Fibroblast of peridontal ligament (primary cell): ENCODE results near the gene MST1.

Source experiments
- DNase-seq: peaks from one replicate; pipeline ENCODE4 v3.0.0-alpha.2; 2010; ENCODE audit errors: extremely low read depth

MST1 gene

DNA sequence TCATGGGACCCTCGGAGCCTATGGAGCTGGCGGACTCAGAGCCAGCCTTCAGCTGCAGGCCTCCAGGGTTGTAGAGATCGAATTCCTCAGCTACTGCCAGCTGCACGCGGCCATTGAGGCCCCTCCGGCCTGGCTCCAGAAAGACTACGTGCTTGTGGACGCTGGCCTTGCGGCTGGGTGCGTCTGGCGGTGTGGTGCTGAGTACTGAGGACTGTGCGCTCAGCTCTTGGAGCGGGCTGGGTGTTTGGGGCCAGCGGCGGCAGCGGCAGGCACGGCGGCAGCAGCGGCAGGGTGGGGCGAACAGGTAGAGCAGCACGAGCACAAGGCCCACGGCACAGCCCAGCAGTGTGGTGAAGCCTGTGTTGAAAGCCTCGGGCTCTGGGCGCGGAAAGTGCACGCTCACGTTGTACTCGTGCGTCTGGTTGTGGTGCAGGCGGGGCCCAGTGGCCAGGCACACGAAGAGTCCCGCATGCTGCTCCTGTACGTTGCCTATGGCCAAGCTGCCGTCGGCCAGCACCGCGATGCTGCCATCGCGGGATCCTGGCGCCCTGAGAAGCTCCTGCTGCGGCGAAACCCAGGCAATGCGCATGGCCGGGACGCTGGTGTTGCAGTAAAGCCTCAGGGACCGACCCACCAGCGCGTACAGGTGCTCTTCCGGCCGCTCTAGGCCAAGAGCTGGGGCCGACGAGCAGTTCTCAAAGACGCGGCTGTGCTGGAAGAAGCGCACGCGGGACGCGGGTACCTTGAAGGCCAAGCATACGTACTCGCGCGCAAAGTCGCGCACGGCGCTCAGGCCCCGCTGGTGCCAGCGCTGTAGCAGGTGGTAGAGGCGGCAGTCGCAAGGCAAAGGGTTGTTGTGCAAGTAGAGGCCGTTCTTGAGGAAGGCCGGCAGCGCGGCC lies 28.9 kb upstream of the MST1 start:
- no peak for DNase-seq

DNA sequence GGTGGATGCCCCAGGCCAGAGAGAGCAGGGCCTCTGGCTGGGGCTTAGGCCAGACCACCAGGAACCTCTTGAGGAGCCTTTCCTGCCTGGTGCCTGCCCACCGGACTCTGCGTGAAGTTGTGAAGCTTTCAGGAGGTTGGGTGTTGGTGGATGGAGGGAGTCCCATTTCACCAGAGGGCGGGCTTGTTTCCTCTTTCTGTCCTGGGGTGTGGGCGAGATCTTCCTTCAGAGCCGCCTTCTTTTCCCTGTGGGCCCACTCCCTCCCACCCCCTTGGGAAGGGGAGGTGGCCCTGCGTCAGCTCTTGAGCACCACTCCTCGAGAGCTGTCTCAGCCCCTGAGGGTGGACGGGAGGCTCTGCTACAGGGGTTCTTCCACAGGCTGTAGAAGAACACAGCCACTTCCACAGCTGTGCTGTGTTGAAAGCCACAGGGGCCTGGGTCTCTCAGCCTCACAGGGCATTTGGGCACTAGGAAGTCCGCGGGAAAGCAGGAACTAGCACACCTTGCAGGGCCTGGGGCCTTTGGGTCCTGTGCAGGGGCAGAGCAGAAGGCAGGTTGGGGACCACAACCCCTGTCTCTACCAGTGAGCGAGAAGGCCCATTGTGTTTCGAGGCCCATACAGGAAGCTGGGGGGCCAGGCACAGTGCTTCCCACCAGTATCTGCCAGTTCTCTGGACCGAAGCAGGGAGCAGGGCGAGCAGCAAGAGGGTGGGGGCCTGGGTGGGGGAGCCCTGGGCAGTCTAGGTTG lies 28.1 kb upstream of the MST1 start:
- DNase-seq: no peak

DNA sequence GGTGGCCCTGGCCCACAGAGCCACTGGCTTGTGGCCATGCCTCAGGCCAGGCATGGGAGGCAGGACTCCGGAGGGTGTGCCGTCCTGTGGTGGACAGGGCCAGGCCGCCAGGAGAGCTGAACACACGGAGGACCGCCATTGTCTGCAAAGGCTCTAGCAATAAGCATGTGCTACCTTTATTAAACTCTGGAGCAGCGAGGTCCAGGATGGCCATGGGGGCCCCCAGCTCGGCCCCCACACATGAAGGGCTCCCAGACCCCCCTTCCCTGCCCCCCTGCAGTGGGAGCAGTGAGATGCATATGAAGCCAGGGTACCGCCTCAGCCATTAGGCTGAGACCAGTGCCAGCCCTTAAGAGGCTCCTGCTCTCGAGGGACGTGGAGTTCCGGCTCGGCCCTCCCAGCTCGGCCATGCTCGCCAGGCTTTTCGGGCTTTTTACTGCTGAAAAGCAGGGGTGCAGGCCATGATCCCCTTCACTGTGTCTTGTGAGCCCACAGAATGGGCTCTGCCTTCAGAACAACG lies 27.5 kb upstream of the MST1 start:
- no peak for DNase-seq

DNA sequence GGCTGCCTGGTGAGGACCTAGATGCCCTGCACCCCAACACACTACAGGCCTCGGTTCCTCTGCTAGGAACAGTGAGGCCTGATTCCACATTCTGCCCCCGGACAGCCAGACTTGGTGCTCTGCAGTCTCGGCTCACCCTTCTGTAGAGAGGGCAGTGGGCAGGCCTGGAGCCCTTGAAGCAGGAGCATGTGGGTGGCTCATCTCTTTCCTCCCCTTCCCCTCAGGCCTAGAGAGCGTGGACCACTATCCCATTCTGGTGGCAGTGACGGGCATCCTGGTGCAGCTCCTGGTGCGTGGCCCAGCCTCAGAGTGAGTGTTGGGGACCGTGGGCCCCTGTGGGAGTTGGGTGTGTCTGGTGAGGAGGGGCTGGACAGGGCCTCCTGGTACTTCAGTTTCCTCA lies 26.9 kb upstream of the MST1 start:
- no peak for DNase-seq

DNA sequence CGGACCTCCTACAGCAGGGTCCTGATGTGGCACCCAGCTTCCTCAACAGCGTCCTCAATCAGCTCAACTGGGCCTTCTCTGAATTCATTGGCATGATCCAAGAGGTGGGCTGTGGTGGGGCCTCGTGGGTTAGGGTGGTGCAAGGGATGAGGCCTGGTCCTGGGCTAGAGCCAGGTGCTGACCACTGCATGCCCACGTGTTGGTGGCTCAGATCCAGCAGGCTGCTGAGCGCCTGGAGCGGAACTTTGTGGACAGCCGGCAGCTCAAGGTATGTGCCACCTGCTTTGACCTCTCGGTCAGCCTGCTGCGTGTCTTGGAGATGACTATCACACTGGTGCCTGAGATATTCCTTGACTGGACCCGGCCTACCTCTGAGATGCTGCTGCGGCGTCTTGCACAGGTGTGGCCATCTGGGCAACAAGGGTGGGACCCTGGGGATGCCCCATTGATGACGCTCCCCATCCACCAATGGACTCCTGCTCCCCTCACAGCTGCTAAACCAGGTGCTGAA lies 26.4 kb upstream of the MST1 start:
- DNase-seq: no peak

DNA sequence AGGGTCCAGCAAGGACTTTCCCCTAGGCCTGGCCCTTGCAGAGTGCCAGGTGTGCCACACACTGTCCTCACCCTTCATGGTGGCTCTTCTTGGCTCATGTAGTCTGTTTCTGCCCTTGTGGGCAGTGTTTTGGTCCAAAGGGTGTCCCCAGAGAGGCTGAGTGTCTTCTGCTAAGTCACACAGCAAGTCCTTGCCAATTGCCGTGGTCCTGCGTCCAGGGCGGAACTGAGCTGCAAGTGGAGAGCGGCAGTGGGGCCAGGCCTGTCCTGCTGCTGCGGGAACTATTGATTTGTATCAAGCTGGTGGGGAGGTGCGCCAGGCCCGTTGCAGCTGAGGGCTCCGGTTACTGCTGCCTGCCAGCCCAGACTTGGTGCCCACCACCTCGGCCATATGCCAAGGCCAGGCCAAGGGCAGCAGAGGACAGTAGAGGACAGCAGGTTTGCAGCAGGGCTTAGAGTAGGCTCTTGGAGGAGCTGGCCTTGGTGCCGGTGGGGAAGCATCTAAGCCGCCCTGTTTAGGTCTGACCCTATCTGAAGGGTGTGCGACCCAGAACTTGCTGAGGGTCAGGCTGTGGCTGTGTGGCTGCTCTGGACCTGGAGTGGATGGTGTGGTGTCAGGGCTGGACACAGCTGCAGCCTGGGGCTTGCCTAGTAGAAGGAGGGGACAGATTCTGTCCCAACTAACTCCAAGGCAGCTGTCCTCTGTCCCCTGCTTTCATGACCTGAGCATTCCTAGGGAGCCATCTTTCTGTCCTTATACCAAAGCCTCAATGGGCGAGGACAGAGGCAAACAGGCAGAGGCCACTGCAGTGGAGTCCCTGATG lies 25.7 kb upstream of the MST1 start:
- no peak for DNase-seq

DNA sequence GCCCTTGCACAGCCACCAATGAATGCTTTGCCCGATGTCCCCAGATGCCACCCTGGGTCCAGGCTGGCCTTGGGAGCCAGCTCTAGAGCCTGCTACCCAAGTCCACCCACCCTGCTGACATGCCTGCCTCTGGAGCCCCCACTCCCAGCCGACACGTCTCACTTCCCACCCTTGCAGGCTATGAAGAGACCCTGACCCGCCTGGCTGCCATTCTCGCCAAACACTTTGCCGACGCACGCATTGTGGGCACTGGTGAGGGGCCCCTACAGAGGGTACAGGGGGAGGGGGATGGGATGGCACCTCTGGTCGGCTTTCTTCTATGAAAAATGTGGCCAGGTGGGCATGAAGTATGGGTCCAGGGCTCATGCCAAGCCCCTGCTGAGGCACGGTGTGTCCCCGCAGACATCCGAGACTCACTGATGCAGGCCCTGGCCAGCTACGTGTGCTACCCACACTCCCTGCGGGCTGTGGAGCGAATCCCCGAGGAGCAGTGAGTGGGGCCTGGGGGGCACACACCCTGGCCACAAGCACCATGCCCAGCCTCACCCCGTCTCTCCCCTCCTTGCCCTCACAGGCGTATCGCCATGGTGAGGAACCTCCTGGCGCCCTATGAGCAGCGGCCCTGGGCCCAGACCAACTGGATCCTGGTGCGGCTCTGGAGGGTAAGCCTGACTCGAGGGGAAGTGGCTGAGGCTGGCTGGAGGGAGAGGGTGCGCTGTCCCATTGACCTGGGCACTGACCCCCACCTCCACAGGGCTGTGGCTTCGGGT lies 24.2 kb upstream of the MST1 start:
- no peak for DNase-seq

DNA sequence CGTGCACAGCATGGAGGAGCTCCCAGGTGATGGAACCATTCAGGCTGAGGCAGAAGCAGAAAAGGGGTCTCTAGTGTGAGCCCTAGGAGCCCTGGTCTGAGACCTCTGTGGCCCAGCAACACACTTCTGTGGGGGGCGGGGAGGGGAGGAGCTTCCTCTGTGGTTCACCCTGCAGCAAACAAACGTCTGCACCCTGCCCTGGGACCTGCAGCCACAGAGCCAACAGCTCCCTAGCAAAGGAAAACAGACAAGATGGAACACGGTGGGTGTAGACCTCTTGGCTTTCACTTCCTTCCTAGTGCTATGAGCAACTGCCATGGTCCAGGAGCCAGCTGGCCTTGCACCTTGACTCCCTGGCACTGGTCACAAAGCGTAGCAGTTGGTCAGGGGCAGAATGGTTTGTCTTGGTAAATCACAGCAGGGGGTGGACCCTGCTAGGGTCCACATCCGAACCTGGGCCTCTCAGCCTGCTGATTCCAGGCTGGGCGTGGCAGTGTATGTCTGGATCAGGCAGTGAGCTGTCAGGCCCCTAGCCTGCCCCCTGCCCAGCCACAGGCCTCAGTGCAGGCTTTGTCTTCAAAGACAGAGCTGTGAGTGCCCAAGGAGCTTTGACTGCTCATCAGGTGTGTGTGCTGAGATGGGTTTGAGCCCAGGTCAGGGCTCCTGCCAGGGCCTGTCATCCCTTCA lies 23.5 kb upstream of the MST1 start:
- no peak for DNase-seq

DNA sequence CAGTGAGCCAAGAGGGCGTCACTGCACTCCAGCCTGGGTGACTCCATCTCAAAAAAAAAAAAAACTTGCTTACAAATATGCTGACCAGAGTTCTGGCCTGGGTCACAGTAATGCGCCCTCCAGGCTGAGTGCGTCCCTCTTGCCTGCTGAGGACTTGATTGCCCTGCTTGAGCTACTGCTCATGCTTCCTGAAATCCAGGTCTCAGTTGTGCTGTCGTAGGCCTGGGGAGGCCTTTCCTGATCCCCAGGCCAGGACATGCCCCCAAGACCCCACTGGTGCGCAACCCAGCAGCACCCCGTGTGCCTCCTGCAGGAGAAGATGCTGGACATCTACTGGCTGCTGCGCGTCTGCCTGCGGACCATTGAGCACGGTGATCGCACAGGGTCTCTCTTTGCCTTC lies 22.9 kb upstream of the MST1 start:
- no peak for DNase-seq

DNA sequence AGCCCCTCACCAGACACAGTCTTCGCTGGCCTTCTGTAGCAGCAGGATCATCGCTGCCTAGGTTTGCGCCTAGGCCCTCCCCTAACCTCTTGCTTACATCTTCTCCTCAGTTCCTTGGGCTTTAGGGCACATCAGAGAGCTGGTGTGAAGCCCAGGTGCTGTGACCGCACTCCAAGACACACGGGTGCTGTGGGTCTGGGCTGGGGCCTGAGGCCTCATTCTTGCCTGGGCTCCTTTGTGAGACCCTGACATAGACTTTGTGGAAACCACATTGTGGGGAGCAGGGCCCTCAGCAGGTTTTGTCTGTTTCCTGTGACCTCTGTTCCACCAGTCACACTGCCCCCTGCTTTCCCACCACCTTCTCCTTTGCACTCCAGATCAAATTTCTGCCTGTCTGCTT lies 22.2 kb upstream of the MST1 start:
- no peak for DNase-seq

DNA sequence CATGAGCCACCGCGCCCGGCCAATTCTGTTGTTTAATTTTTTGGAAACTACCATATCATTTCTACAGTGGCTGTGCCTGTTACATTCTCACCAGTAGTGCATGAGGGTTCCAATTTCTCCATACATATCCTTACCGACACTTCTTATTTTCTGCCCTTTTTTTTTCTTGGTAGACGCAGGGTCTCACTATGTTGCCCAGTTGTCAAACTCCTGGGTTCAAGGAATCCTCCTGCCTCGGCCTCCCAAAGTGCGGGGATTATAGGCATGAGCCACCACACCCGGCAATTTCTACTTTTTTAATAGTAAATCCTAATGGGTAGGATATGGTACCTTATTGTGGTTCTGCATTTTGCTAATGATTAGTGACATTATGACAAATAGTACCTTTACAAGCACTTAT lies 20.6 kb upstream of the MST1 start:
- no peak for DNase-seq

DNA sequence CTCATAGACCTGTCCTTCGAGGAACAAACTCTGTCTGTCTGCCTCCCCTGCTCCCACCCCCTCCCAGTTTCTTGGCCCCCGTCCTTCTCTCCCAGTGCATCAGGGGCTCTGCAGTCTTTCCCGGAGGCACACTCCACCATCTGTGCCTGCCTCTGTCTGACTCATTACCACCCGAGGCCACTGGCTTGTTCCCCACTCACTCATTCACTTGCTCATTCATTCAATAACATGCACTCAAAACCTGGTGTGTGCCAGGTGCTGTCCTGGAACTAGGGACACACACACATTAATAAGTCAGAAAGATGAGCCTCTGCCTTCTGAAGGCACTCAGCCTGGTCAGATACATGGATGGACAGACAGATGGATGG lies 17.8 kb upstream of the MST1 start:
- no peak for DNase-seq

DNA sequence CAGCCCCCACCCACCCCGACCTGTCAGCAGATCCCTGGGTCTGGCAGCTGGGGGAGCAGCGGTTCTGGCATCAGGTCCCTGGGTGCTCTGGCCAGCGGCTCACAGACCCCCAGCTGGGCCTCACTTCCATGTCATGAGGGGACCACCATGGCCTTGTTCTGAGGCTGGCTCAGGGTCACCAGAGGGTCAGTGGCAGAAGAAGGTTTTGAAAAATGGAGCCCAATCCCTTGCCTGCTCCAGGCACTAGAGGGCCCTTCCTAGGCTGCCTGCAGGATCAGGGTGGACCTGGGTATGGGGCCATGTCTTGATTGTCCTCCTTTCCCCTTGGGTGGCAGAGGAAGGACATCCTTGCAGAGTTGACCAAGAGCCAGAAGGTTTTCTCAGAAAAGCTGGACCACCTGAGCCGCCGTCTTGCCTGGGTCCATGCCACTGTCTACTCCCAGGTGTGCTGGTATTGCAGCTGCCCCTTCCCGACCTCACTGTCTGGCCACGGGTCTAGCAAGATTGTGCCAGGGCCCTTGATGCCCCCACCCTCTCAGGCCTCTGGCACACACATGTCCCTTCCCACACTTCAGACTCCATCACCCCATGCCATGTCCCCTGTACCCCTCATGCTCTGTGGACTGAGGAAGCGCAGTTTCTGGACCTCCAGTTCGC lies 17.3 kb upstream of the MST1 start:
- no peak for DNase-seq

DNA sequence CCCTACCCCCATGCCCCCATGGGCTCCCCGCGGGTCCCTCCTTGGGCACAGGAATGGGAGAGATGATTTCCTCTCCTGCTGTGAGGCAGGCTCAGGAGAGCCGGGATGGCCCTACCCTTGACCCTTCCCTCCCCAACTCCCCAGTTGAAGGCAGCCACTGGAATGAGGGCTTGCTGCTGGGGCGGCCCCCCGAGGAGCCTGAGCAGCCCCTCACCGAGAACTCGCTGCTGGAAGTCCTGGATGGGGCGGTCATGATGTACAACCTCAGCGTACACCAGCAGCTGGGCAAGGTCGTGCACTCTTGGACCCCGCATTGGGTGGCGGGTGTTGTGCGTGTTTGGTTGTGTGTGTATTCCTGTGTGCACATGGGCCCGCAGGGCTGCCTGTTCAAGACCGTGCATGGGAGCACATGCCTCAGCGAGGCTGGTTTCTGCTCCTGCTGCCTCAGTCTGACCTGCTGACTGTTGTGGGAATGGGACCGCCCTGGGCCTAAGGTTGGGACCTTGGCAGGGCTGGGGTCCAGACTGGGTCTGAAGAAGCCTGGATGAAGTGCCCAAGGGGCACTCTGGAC lies 16.2 kb upstream of the MST1 start:
- no peak for DNase-seq

DNA sequence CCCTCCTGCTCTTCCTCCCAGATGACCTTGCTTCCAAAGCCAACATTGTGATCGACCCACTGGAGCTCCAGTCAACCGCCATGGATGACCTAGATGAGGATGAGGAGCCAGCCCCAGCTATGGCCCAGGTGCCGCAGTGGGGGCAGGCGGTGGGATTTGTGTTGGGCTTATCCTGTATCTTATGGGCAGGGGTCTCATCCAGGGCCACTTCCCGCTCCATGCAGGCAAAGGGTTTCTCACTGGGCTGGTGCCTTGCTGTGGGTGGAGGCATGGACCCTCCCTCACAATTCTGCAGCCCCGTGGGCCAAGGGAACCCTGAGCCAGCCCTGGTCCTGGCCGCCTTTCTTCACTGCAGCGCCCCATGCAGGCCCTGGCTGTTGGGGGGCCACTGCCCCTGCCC lies 15.4 kb upstream of the MST1 start:
- DNase-seq: no peak

DNA sequence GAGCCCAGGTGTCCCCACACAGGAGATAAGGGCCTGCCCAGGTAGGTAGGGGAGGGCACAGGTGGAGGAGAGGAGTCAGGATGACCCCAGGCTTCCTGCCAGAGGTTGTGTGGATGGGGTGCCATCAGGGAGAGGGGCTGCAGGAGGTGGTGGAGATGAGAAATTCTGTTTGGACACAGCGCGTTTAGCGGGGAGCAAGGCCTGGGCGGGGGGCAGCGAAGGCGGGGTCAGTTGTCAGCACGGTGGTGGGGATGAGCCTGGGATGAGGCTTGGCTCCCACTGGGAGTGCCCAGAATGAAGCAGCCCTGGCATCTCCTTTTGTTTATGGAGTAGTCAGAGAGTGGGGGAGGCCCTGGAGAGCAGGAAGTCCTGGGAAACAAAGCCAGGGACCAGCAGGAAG lies 14.7 kb upstream of the MST1 start:
- DNase-seq: no peak

DNA sequence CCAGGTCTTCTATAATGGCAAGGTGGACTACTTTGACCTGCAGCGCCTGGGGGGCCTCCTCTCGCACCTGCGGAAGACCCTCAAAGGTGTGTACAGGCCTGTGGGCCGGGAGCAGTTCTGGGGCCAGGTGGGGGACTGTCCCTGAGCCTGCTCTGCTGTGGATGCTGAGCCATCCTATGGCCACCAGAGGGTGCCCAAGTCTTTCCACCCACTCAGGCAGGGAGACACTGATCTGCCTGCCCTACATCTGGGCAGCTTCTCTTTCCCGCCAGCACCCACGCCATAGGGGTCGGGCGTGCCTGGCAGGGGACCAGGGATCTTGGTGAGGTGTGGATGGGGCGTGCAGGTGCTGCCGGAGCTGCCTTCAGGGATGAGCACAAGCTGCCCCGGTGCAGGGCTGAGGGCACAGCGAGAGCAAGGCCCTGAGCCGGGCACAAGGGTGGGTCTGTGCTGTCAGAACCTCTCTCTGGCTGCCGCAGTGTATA lies 14.2 kb upstream of the MST1 start:
- peak; percentile 60 for DNase-seq

DNA sequence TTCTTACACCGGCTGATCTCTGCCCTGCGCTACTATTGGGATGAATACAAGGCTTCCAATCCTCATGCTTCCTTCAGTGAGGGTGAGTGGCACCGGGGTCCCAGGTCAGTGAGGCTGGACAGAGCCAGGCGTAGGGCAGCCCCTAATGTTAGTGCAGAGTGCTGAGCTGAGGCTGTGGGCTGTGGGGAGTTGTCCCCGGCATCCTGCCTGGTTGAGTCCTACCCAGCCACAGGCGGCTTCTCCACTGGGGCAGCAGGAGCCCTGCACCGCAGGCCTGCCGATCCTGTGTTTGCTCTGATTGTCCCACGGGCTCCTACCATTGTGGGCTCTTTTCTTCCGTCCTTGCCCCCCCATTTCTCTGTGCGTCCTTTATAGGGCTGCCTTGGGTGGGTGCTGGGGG lies 13.4 kb upstream of the MST1 start:
- no peak for DNase-seq

DNA sequence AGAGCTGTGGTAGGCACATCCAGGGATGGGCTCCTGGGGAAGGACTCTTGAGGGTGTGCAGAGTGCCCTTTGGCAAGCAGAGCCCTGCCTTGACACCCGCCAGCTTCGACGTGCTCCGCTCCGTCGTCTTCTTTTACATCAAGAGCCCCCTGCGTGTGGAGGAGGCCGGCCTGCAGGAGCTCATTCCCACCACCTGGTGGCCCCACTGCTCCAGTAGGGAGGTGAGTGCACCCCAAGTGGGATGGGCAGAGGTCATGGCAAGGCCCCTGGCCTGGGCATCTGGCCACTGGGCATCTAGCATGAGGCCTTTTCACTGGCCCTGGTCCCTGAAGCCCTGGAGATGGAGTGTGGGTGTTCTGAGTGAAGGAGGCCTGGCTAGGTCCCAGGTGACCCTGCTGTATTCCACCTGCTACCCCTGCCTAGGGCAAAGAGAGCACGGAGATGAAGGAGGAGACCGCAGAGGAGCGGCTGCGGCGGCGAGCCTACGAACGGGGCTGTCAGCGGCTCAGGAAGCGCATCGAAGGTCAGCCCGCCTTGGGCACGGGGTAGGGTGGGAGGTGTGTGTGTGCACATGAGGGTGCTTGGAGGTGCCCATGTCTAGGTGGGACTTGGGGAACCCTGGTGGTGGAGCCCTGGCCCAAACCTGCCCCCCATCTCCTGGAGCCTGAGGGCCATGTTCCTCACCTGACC lies 12.3 kb upstream of the MST1 start:
- no peak for DNase-seq
